CD4-positive, CD25-positive, alpha-beta regulatory T cell (primary cell): ENCODE results near the gene SLAMF1. TPM values are rescaled to one million over a fixed set of nuclear protein-coding genes. Genes with fewer than 3 reads are reported as not detected.
A peak's percentile ranks its signal among the peaks of the same experiment; 100 is the strongest.

Source experiments
- ATAC-seq, 2 donors: fragments of 150-1000 bp; cut with Tn5 transposase; one replicate each; pipeline ENCODE4 v1.10.0; 2021; ENCODE audit warnings: low read depth in 2 of 2, moderate number of reproducible peaks in 2 of 2, moderate library complexity in 1 of 2
- DNase-seq, 3 donors: peaks; one replicate each; pipeline versions ENCODE4 v3.0.0 to v3.0.0-alpha.2; 2012 to 2022; ENCODE audit warnings: mixed read lengths in 1 of 3
- H3K27ac ChIP-seq: one replicate; pipeline ENCODE4 v1.7.0; 2013; ENCODE audit warnings: mild to moderate bottlenecking, low read length; ENCODE audit not compliant: insufficient read depth, poor library complexity, severe bottlenecking
- H3K27me3 ChIP-seq: one replicate; pipeline ENCODE4 v1.7.0; 2013; ENCODE audit warnings: low read length; ENCODE audit not compliant: control insufficient read depth, insufficient read depth
- H3K36me3 ChIP-seq: one replicate; pipeline ENCODE4 v1.7.0; 2013; ENCODE audit warnings: mild to moderate bottlenecking, low read length, moderate library complexity; ENCODE audit not compliant: control insufficient read depth, insufficient read depth
- H3K4me1 ChIP-seq: 2 replicates; pipeline ENCODE4 v1.7.0; 2013; ENCODE audit warnings: mild to moderate bottlenecking, low read length; ENCODE audit not compliant: insufficient read depth, control insufficient read depth, poor library complexity, severe bottlenecking
- H3K4me3 ChIP-seq: one replicate; pipeline ENCODE4 v1.7.0; 2013; ENCODE audit warnings: low read depth, mild to moderate bottlenecking, low read length, moderate library complexity
- H3K9me3 ChIP-seq, 2 experiments: 1 replicate in 1 of 2; 2 replicates in 1 of 2; pipeline ENCODE4 v1.7.0; 2013; ENCODE audit warnings: low read length in 2 of 2, mild to moderate bottlenecking in 1 of 2, moderate library complexity in 1 of 2; ENCODE audit not compliant: control insufficient read depth in 2 of 2
- H3K27ac Mint-ChIP-seq, 3 donors: one replicate each; pipeline ENCODE4 v1.8.0; 2020 to 2022; ENCODE audit warnings: mild to moderate bottlenecking in 3 of 3, mixed read lengths in 3 of 3, moderate library complexity in 2 of 3
- H3K27me3 Mint-ChIP-seq: one replicate; pipeline ENCODE4 v1.8.0; 2022; ENCODE audit warnings: mild to moderate bottlenecking, mixed read lengths
- H3K36me3 Mint-ChIP-seq: one replicate; pipeline ENCODE4 v1.8.0; 2020; ENCODE audit warnings: mixed read lengths
- H3K4me1 Mint-ChIP-seq, 4 donors: one replicate each; pipeline ENCODE4 v1.8.0; 2020 to 2022; ENCODE audit warnings: mixed read lengths in 4 of 4, mild to moderate bottlenecking in 1 of 4
- H3K4me3 Mint-ChIP-seq, 4 donors: one replicate each; pipeline ENCODE4 v1.8.0; 2020 to 2022; ENCODE audit warnings: mild to moderate bottlenecking in 4 of 4, mixed read lengths in 4 of 4, moderate library complexity in 3 of 4
- H3K9me3 Mint-ChIP-seq, 7 donors: one replicate each; pipeline ENCODE4 v1.8.0; 2020 to 2022; ENCODE audit warnings: mixed read lengths in 7 of 7, mild to moderate bottlenecking in 3 of 7, moderate library complexity in 2 of 7
- polyA plus RNA-seq, 4 donors: library from polyadenylated mRNA; unstranded; fragments of 300-500 nt; fragmentation: Illumina TruSeq; gene quantifications; one replicate each; pipeline ENCODE4 v1.2.3, GENCODE V29; 2021
- total RNA-seq: library from RNA; stranded (reverse); gene quantifications from one replicate; pipeline ENCODE4 v1.2.3, GENCODE V29; 2022

The SLAMF1 gene
- total and polyA plus RNA-seq, 5 donors from 2014 or later = 33.5 to 70.3 (median 44.2) TPM

- Mint-ChIP-seq H3K4me1 (peaks cover 41 to 94% (median 80%) of the 10 kb centered on the region in 4 donors), H3K4me3 (peak overlapping the region; percentile 80 to 100 (median 89)), H3K9me3 (no peaks in the 10 kb centered on the region), H3K27ac (peak overlapping the region; percentile 94 to 99 (median 97)), H3K36me3 (peaks cover 47% of the 10 kb centered on the region), H3K27me3 (no peaks in the 10 kb centered on the region)
- DNase-seq (peak in 2 of 3 donors; percentile 78 to 89), ATAC-seq (peak; percentile 66 to 68)
- H3K9me3 ChIP-seq = no peaks in the 10 kb centered on the region
- peaks cover 98% of the 10 kb centered on the region for H3K4me1 ChIP-seq
- H3K27ac ChIP-seq = peak overlapping the region; percentile 86
- H3K4me3 ChIP-seq = peak overlapping the region; percentile 81
- H3K36me3 ChIP-seq = peaks cover 42% of the 10 kb centered on the region
- no peaks in the 10 kb centered on the region for H3K27me3 ChIP-seq
These were observed 8.9 kb downstream of the SLAMF1 start for GRCh38 chr1:160637821-160638539.

- no peaks in the 10 kb centered on the region for H3K9me3 Mint-ChIP-seq
- H3K27me3 Mint-ChIP-seq = no peaks in the 10 kb centered on the region
- ATAC-seq (no peak), DNase-seq (no peak)
- Histone ChIP-seq H3K4me1 (peaks cover 98% of the 10 kb centered on the region), H3K9me3 (no peaks in the 10 kb centered on the region), H3K36me3 (peaks cover 49% of the 10 kb centered on the region), H3K27me3 (no peaks in the 10 kb centered on the region), H3K27ac (peak overlapping the region; percentile 86), H3K4me3 (peak overlapping the region; percentile 81)
- peak overlapping the region in 2 of 3 donors; percentile 94 to 97 for H3K27ac Mint-ChIP-seq
- H3K36me3 Mint-ChIP-seq = peaks cover 50% of the 10 kb centered on the region
- peak overlapping the region; percentile 80 to 100 (median 89) for H3K4me3 Mint-ChIP-seq
- peaks cover 41 to 93% (median 76%) of the 10 kb centered on the region in 4 donors for H3K4me1 Mint-ChIP-seq
These were observed 9.8 kb downstream of the SLAMF1 start for GRCh38 chr1:160637065-160637464.

GRCh38 chr1:160636547-160636946, 10.3 kb downstream of the SLAMF1 start:
- ATAC-seq (no peak), DNase-seq (no peak)
- Mint-ChIP-seq H3K27ac (peak overlapping the region in 1 of 3 donors; percentile 94), H3K9me3 (peaks cover 0 to 1% (median 0%) of the 10 kb centered on the region in 7 donors), H3K4me3 (peak overlapping the region in 1 of 4 donors; percentile 5), H3K27me3 (no peaks in the 10 kb centered on the region), H3K36me3 (peaks cover 55% of the 10 kb centered on the region), H3K4me1 (peaks cover 41 to 93% (median 76%) of the 10 kb centered on the region in 4 donors)
- Histone ChIP-seq H3K27me3 (no peaks in the 10 kb centered on the region), H3K4me1 (peaks cover 98% of the 10 kb centered on the region), H3K4me3 (no peak overlapping the region), H3K36me3 (peaks cover 49% of the 10 kb centered on the region), H3K27ac (no peak overlapping the region), H3K9me3 (no peaks in the 10 kb centered on the region)

DNA sequence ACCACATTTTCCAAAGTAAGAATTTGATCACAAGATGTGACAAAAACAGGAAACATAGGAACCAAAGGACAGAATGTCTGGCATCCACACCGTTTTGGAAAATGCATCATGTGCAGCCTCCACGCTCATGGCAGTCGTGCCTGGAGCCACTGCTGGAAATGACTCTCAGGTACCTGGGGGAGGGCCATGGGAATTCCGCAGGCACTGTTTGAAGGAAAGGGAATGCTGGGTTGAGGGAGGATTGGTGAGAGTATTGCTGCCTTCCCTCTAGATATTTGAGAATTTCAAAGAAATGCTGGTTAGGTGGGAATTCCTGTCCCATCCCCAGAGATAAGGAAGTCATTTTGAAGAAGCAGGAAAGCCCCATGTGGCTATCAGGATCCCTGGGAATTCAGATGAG, 10.8 kb downstream of the SLAMF1 start:
- H3K4me3 ChIP-seq = no peak overlapping the region
- DNase-seq (no peak), ATAC-seq (no peak)
- no peaks in the 10 kb centered on the region for H3K9me3 ChIP-seq
- H3K27ac ChIP-seq = no peak overlapping the region
- peaks cover 53% of the 10 kb centered on the region for H3K36me3 ChIP-seq
- no peaks in the 10 kb centered on the region for H3K27me3 Mint-ChIP-seq
- H3K4me1 ChIP-seq = peaks cover 98% of the 10 kb centered on the region
- H3K27ac Mint-ChIP-seq = peak overlapping the region in 2 of 3 donors; percentile 43 to 45
- peaks cover 42 to 94% (median 79%) of the 10 kb centered on the region in 4 donors for H3K4me1 Mint-ChIP-seq
- H3K9me3 Mint-ChIP-seq = peaks cover 0 to 1% (median 0%) of the 10 kb centered on the region in 7 donors
- peaks cover 60% of the 10 kb centered on the region for H3K36me3 Mint-ChIP-seq
- peak overlapping the region in 2 of 4 donors; percentile 13 to 21 for H3K4me3 Mint-ChIP-seq
- no peaks in the 10 kb centered on the region for H3K27me3 ChIP-seq

GRCh38 chr1:160634543-160635491, 12.0 kb downstream of the SLAMF1 start:
- ATAC-seq (no peak), DNase-seq (no peak)
- H3K4me3 ChIP-seq = no peak overlapping the region
- H3K36me3 ChIP-seq = peaks cover 60% of the 10 kb centered on the region
- Mint-ChIP-seq H3K9me3 (peaks cover 0 to 1% (median 0%) of the 10 kb centered on the region in 7 donors), H3K36me3 (peaks cover 71% of the 10 kb centered on the region), H3K4me1 (peaks cover 42 to 95% (median 81%) of the 10 kb centered on the region in 4 donors), H3K27ac (peak overlapping the region; percentile 86 to 92 (median 92)), H3K4me3 (peak overlapping the region; percentile 42 to 86 (median 74)), H3K27me3 (no peaks in the 10 kb centered on the region)
- peaks cover 99% of the 10 kb centered on the region for H3K4me1 ChIP-seq
- peak overlapping the region; percentile 99 for H3K27ac ChIP-seq
- no peaks in the 10 kb centered on the region for H3K27me3 ChIP-seq
- H3K9me3 ChIP-seq = no peaks in the 10 kb centered on the region

GRCh38 chr1:160633330-160633903, 13.4 kb downstream of the SLAMF1 start:
- DNase-seq = no peak
- H3K36me3 Mint-ChIP-seq = peaks cover 73% of the 10 kb centered on the region
- peak overlapping the region; percentile 62 to 85 (median 79) for H3K4me3 Mint-ChIP-seq

DNA sequence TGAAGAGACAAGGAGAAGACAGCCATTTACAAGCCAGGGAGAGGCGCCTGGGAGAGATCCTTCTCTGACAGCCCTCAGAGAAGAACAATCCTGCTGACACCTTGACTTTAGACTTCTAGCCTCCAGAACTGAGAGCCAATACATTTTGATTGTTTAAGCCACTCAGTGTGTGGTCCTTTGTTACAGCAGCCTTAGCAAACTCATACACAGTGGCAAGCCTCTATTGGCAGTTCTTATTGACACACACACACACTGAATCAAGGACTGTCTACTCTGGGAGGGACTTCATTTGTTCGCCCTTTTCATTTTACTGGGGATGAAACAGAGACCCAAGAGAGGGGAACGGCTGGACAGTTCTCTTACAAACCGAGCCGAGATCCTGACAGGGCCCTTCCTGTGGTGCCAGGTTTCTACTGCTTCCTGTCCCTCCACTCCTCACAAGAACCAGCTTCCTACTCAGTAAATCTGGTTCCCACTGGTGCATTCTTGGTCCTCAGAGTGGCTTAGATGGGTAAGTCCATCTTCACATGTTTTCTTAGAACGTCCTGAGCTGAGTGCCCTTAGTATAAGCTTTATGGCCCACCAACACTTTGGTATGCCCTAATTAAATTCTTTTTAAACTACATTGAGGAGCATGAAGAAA, 14.7 kb downstream of the SLAMF1 start:
- Histone ChIP-seq H3K4me3 (peak overlapping the region; percentile 60), H3K36me3 (peaks cover 57% of the 10 kb centered on the region), H3K27ac (peak overlapping the region; percentile 99), H3K4me1 (peaks cover 99% of the 10 kb centered on the region), H3K27me3 (no peaks in the 10 kb centered on the region), H3K9me3 (no peaks in the 10 kb centered on the region)
- H3K27me3 Mint-ChIP-seq = no peaks in the 10 kb centered on the region
- DNase-seq = peak in 1 of 3 donors; percentile 58
- peaks cover 0 to 1% (median 0%) of the 10 kb centered on the region in 7 donors for H3K9me3 Mint-ChIP-seq
- peak overlapping the region; percentile 92 to 99 (median 96) for H3K27ac Mint-ChIP-seq
- H3K4me3 Mint-ChIP-seq = peak overlapping the region; percentile 42 to 85 (median 74)
- H3K4me1 Mint-ChIP-seq = peaks cover 41 to 94% (median 78%) of the 10 kb centered on the region in 4 donors
- no peak for ATAC-seq
- H3K36me3 Mint-ChIP-seq = peaks cover 63% of the 10 kb centered on the region

More at GRCh38 chr1:160633330-160633903, 13.4 kb downstream of the SLAMF1 start:
- H3K4me1 ChIP-seq = peaks cover 99% of the 10 kb centered on the region
- H3K27ac ChIP-seq = peak overlapping the region; percentile 99
- Mint-ChIP-seq H3K27me3 (no peaks in the 10 kb centered on the region), H3K27ac (peak overlapping the region; percentile 92 to 93 (median 93)), H3K4me1 (peaks cover 52 to 94% (median 79%) of the 10 kb centered on the region in 4 donors), H3K9me3 (peaks cover 0 to 1% (median 0%) of the 10 kb centered on the region in 7 donors)
- H3K9me3 ChIP-seq = no peaks in the 10 kb centered on the region
- ATAC-seq = no peak
- H3K4me3 ChIP-seq = peak overlapping the region; percentile 55
- peaks cover 60% of the 10 kb centered on the region for H3K36me3 ChIP-seq
- H3K27me3 ChIP-seq = no peaks in the 10 kb centered on the region
